ENCODE results near the gene ANP32D.
"Not testable (repeated sequence)": the region's sequence is repeated elsewhere in the genome, so short reads cannot be mapped to it uniquely, and the experiment has no call there.

ANP32D gene

GRCh38 chr12:48472259-48472658, at the start of gene ANP32D:
ANP32D (plus strand) TSS chr12:48472559; CDS start chr12:48472665, 106 bp downstream.
- peaks cover 2% of the 10 kb centered on the region; the same call in 1 of the 2 replicates for H3K9me3 ChIP-seq (ENCODE audit: low read depth, low read length)
- no peaks in the 10 kb centered on the region for H3K36me3 ChIP-seq (ENCODE audit: insufficient read depth, low read length)
- no peak within 1 kb of the TSS for H3K4me3 ChIP-seq
- H3K27ac ChIP-seq: no peak within 1 kb of the TSS
- DNase-seq (ENCODE audit: low read depth, low spot score): no peak
- TF ChIP-seq POLR2AphosphoS5 (IDR thresholded peaks at IDR 0.05; ENCODE audit: borderline replicate concordance, low read depth, low read length) (no peak), EZH2 (IDR thresholded peaks at IDR 0.05) (no peak), FOXP2 (optimal IDR thresholded peaks at IDR 0.05; ENCODE audit: control extremely low read depth, extremely low read length, insufficient read depth) (no peak)
- H3K9ac ChIP-seq (ENCODE audit: insufficient read length): no peak within 1 kb of the TSS

GRCh38 chr12:48423171-48423570, 49.2 kb upstream of the ANP32D start:
- TF ChIP-seq EZH2 (IDR thresholded peaks at IDR 0.05) (no peak), POLR2AphosphoS5 (IDR thresholded peaks at IDR 0.05; ENCODE audit: borderline replicate concordance, low read depth, low read length) (no peak), FOXP2 (optimal IDR thresholded peaks at IDR 0.05; ENCODE audit: control extremely low read depth, extremely low read length, insufficient read depth) (no peak)
- H3K36me3 ChIP-seq (ENCODE audit: insufficient read depth, low read length): no peaks in the 10 kb centered on the region
- no peak for DNase-seq (ENCODE audit: low read depth, low spot score)
- H3K9me3 ChIP-seq (ENCODE audit: low read depth, low read length): no peaks in the 10 kb centered on the region
- peak overlapping the region; percentile 33 for H3K9ac ChIP-seq (ENCODE audit: insufficient read length)
- H3K4me3 ChIP-seq: peak overlapping the region; percentile 63
- peak overlapping the region; percentile 95 for H3K27ac ChIP-seq

- no peak overlapping the region for H3K9ac ChIP-seq (ENCODE audit: insufficient read length)
- DNase-seq (ENCODE audit: low read depth, low spot score): no peak
- no peaks in the 10 kb centered on the region for H3K9me3 ChIP-seq (ENCODE audit: low read depth, low read length)
- no peaks in the 10 kb centered on the region for H3K36me3 ChIP-seq (ENCODE audit: insufficient read depth, low read length)
- no peak for TF ChIP-seq FOXP2 (optimal IDR thresholded peaks at IDR 0.05; ENCODE audit: control extremely low read depth, extremely low read length, insufficient read depth)
- no peak for TF ChIP-seq EZH2 (IDR thresholded peaks at IDR 0.05)
- no peak for TF ChIP-seq POLR2AphosphoS5 (IDR thresholded peaks at IDR 0.05; ENCODE audit: borderline replicate concordance, low read depth, low read length)
- peak overlapping the region; percentile 95 for H3K27ac ChIP-seq
- H3K4me3 ChIP-seq: no peak overlapping the region
These were observed 47.7 kb upstream of the ANP32D start for GRCh38 chr12:48424644-48425043.

GRCh38 chr12:48434016-48434415, 38.3 kb upstream of the ANP32D start:
- H3K9me3 ChIP-seq (ENCODE audit: low read depth, low read length); DNase-seq (ENCODE audit: low read depth, low spot score); H3K27ac ChIP-seq; H3K9ac ChIP-seq (ENCODE audit: insufficient read length); H3K36me3 ChIP-seq (ENCODE audit: insufficient read depth, low read length); H3K4me3 ChIP-seq: not testable (repeated sequence)

GRCh38 chr12:48441069-48441468, 31.3 kb upstream of the ANP32D start:
- Histone ChIP-seq H3K27ac (no peak overlapping the region), H3K9ac (ENCODE audit: insufficient read length) (no peak overlapping the region), H3K9me3 (ENCODE audit: low read depth, low read length) (no peaks in the 10 kb centered on the region), H3K4me3 (no peak overlapping the region), H3K36me3 (ENCODE audit: insufficient read depth, low read length) (no peaks in the 10 kb centered on the region)
- no peak for DNase-seq (ENCODE audit: low read depth, low spot score)
- TF ChIP-seq FOXP2 (optimal IDR thresholded peaks at IDR 0.05; ENCODE audit: control extremely low read depth, extremely low read length, insufficient read depth) (no peak), EZH2 (IDR thresholded peaks at IDR 0.05) (no peak)

- no peak for DNase-seq (ENCODE audit: low read depth, low spot score)
- peak overlapping the region; percentile 62; the same call in 1 of the 2 replicates for H3K27ac ChIP-seq
- H3K36me3 ChIP-seq (ENCODE audit: insufficient read depth, low read length): no peaks in the 10 kb centered on the region
- H3K4me3 ChIP-seq: no peak overlapping the region
- TF ChIP-seq EZH2 (IDR thresholded peaks at IDR 0.05) (no peak), POLR2AphosphoS5 (IDR thresholded peaks at IDR 0.05; ENCODE audit: borderline replicate concordance, low read depth, low read length) (no peak), FOXP2 (optimal IDR thresholded peaks at IDR 0.05; ENCODE audit: control extremely low read depth, extremely low read length, insufficient read depth) (no peak)
- H3K9ac ChIP-seq (ENCODE audit: insufficient read length): no peak overlapping the region
- H3K9me3 ChIP-seq (ENCODE audit: low read depth, low read length): no peaks in the 10 kb centered on the region
These were observed 30.0 kb upstream of the ANP32D start for GRCh38 chr12:48442179-48442847.

GRCh38 chr12:48445538-48445937, 26.8 kb upstream of the ANP32D start:
- H3K4me3 ChIP-seq: no peak overlapping the region; the same call in 1 of the 2 replicates
- no peaks in the 10 kb centered on the region for H3K36me3 ChIP-seq (ENCODE audit: insufficient read depth, low read length)
- no peaks in the 10 kb centered on the region for H3K9me3 ChIP-seq (ENCODE audit: low read depth, low read length)
- no peak overlapping the region for H3K9ac ChIP-seq (ENCODE audit: insufficient read length)
- 0 out of 2 replicates have a peak overlapping the region, but pooled peaks have one; percentile 80 for H3K27ac ChIP-seq
- TF ChIP-seq FOXP2 (optimal IDR thresholded peaks at IDR 0.05; ENCODE audit: control extremely low read depth, extremely low read length, insufficient read depth) (no peak), POLR2AphosphoS5 (IDR thresholded peaks at IDR 0.05; ENCODE audit: borderline replicate concordance, low read depth, low read length) (no peak), EZH2 (IDR thresholded peaks at IDR 0.05) (no peak)
- DNase-seq (ENCODE audit: low read depth, low spot score): no peak

- Histone ChIP-seq H3K27ac (peak overlapping the region; percentile 80), H3K4me3 (peak overlapping the region; percentile 35), H3K9me3 (ENCODE audit: low read depth, low read length) (no peaks in the 10 kb centered on the region), H3K36me3 (ENCODE audit: insufficient read depth, low read length) (no peaks in the 10 kb centered on the region), H3K9ac (ENCODE audit: insufficient read length) (peak overlapping the region; percentile 60)
- TF ChIP-seq FOXP2 (optimal IDR thresholded peaks at IDR 0.05; ENCODE audit: control extremely low read depth, extremely low read length, insufficient read depth) (no peak), EZH2 (IDR thresholded peaks at IDR 0.05) (no peak), POLR2AphosphoS5 (IDR thresholded peaks at IDR 0.05; ENCODE audit: borderline replicate concordance, low read depth, low read length) (no peak)
- DNase-seq (ENCODE audit: low read depth, low spot score): no peak
These were observed 26.1 kb upstream of the ANP32D start for GRCh38 chr12:48446161-48446776.

Measured in SK-N-MC (cell line).